ENCODE measurements around the gene VWF.
"Not testable (repeated sequence)": the region's sequence is repeated elsewhere in the genome, so short reads cannot be mapped to it uniquely, and the experiment has no call there.

- TF ChIP-seq CTCF (IDR thresholded peaks at IDR 0.05 in 4 of 5, conservative IDR thresholded peaks at IDR 0.05 in 1 of 5); POLR2A (IDR thresholded peaks at IDR 0.05): not testable (repeated sequence)
These were observed 113.7 kb downstream of the VWF start for GRCh38 chr12:6010631-6011350.

Measured in gastrocnemius medialis (tissue), 4 donors.